Lung (tissue), 12 donors: ENCODE measurements around the gene FAM114A1. TPM values are rescaled to one million over a fixed set of nuclear protein-coding genes. Genes with fewer than 3 reads are reported as not detected.
A peak's percentile ranks its signal among the peaks of the same experiment; 100 is the strongest.

Experiments
- ATAC-seq: fragments of 200-7000 bp; cut with Tn5 transposase; one replicate; pipeline ENCODE4 v1.9.1; 2020; ENCODE audit warnings: moderate number of reproducible peaks; ENCODE audit not compliant: insufficient read depth, low FRiP score
- DNase-seq, 3 donors: peaks; one replicate each; pipeline ENCODE4 v3.0.0-alpha.2; 2013 to 2017
- H3K27ac ChIP-seq, 2 donors: one replicate each; pipeline ENCODE4 v1.5.1; 2013; ENCODE audit warnings: mild to moderate bottlenecking in 2 of 2, moderate library complexity in 2 of 2, control low read depth in 1 of 2, inconsistent platforms in 1 of 2, low read depth in 1 of 2, low read length in 1 of 2
- H3K27me3 ChIP-seq, 3 donors: one replicate each; pipeline ENCODE4 v1.5.1; 2013; ENCODE audit warnings: low read length in 2 of 3; ENCODE audit not compliant: control insufficient read depth in 3 of 3, insufficient read depth in 3 of 3
- H3K36me3 ChIP-seq, 4 donors: one replicate each; pipeline ENCODE4 v1.5.1; 2013; ENCODE audit warnings: low read length in 4 of 4, mild to moderate bottlenecking in 1 of 4, moderate library complexity in 1 of 4; ENCODE audit not compliant: control insufficient read depth in 4 of 4, insufficient read depth in 4 of 4
- H3K4me1 ChIP-seq, 5 donors: one replicate each; pipeline ENCODE4 v1.5.1; 2013; ENCODE audit warnings: low read length in 5 of 5, mild to moderate bottlenecking in 2 of 5, moderate library complexity in 1 of 5; ENCODE audit not compliant: control insufficient read depth in 5 of 5, insufficient read depth in 5 of 5
- H3K4me3 ChIP-seq: one replicate; pipeline ENCODE4 v1.5.1; 2013; ENCODE audit warnings: mild to moderate bottlenecking, control low read depth, moderate library complexity
- H3K9ac ChIP-seq, 2 donors: one replicate each; pipeline ENCODE4 v1.5.1; 2013; ENCODE audit warnings: low read length in 2 of 2, control low read depth in 1 of 2; ENCODE audit not compliant: insufficient read depth in 1 of 2
- H3K9me3 ChIP-seq, 4 donors: one replicate each; pipeline ENCODE4 v1.5.1; 2013; ENCODE audit warnings: low read length in 3 of 4, mild to moderate bottlenecking in 1 of 4, moderate library complexity in 1 of 4; ENCODE audit not compliant: control insufficient read depth in 4 of 4, insufficient read depth in 3 of 4
- WGBS, 2 donors: extraction: QIAGEN DNeasy Blood & Tissue Kit; methylation state at CpG; one replicate each; pipeline ENCODE4 v1.1.7; 2013; 5-methylcytosine and 5-hydroxymethylcytosine counted together
- polyA plus RNA-seq, 2 donors: library from polyadenylated mRNA; stranded (reverse); fragments of 200-250 nt; gene quantifications; one replicate each; pipeline ENCODE4 v1.2.1, GENCODE V29; 2013
- total RNA-seq, 2 donors: library from RNA; depleted of rRNA in 1 of 2; stranded (reverse); fragments of >200 nt in 1 of 2; gene quantifications; one replicate each; pipeline ENCODE4 v1.2.1, GENCODE V29; 2014 to 2021
- TF ChIP-seq, protein P1 (sequence below): IDR thresholded peaks from 2 replicates; pipeline ENCODE4 v1.5.1; 2012; ENCODE audit warnings: mild to moderate bottlenecking; ENCODE audit errors: control extremely low read depth, extremely low read depth
- donor health status: control.
- donor health status: control.
- donor health status: Bipolar disorder and iron deficiency.
- donor health status: healthy.
- donor health status: DM: yes; HTN: yes; CAD: no.

The FAM114A1 gene
- total and polyA plus RNA-seq, 4 donors, result 9.5 to 70.0 (median 36.3) TPM

DNA sequence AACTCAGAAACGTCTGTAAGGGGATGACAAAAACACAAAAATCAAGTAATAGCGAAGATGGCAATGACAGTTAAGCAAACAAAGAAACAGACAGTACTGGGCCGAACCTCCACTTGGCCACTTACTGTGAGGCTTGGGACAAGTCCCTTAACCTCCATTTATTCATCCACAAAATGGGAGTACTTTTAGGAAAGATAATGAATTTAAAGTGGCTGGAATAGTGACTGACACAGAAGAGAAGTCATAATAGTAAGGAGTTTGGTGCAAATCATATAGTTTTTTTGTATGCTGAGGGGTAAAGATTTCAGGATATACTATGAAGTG, 9.5 kb upstream of the FAM114A1 start:
- no peak overlapping the region for H3K4me3 ChIP-seq
- H3K27me3 ChIP-seq, result no peaks in the 10 kb centered on the region
- TF ChIP-seq, protein P1, sequence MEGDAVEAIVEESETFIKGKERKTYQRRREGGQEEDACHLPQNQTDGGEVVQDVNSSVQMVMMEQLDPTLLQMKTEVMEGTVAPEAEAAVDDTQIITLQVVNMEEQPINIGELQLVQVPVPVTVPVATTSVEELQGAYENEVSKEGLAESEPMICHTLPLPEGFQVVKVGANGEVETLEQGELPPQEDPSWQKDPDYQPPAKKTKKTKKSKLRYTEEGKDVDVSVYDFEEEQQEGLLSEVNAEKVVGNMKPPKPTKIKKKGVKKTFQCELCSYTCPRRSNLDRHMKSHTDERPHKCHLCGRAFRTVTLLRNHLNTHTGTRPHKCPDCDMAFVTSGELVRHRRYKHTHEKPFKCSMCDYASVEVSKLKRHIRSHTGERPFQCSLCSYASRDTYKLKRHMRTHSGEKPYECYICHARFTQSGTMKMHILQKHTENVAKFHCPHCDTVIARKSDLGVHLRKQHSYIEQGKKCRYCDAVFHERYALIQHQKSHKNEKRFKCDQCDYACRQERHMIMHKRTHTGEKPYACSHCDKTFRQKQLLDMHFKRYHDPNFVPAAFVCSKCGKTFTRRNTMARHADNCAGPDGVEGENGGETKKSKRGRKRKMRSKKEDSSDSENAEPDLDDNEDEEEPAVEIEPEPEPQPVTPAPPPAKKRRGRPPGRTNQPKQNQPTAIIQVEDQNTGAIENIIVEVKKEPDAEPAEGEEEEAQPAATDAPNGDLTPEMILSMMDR, result no peak
- H3K27ac ChIP-seq, result peak overlapping the region; percentile 66 to 92
- peaks cover 0 to 6% (median 0%) of the 10 kb centered on the region in 5 donors for H3K4me1 ChIP-seq
- no peaks in the 10 kb centered on the region for H3K36me3 ChIP-seq
- ATAC-seq, result no peak
- no peak for DNase-seq
- H3K9me3 ChIP-seq, result no peaks in the 10 kb centered on the region
- WGBS, 2 donors, result 25 to 50% methylated on average over 3 of the region's 3 CpGs
- no peak overlapping the region for H3K9ac ChIP-seq

DNA sequence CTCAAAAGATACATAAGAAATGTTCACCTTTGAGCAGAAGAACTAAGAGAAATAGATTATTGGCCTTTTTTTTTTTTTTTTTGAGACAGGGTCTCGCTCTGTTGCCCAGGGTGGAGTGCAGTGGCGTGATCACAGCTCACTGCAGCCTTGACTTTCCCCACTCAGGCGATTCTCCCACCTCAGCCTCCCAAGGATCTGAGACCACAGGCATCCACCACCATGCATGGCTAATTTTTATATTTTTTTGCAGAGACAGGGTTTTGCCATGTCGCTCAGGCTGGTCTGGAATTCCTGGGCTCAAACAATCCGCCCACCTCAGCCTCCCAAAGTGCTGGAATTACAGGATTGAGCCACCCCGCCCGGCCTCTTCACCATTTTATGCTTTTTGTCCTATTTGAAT, 8.1 kb upstream of the FAM114A1 start:
- Histone ChIP-seq H3K9ac (no peak overlapping the region), H3K4me3 (no peak overlapping the region), H3K4me1 (peaks cover 0 to 6% (median 0%) of the 10 kb centered on the region in 5 donors), H3K27me3 (no peaks in the 10 kb centered on the region), H3K9me3 (no peaks in the 10 kb centered on the region), H3K27ac (no peak overlapping the region), H3K36me3 (no peaks in the 10 kb centered on the region)
- 95 to 98% methylated on average over 7 of the region's 7 CpGs for WGBS, 2 donors
- ATAC-seq (no peak), DNase-seq (no peak)
- TF ChIP-seq, protein P1, result no peak

DNA sequence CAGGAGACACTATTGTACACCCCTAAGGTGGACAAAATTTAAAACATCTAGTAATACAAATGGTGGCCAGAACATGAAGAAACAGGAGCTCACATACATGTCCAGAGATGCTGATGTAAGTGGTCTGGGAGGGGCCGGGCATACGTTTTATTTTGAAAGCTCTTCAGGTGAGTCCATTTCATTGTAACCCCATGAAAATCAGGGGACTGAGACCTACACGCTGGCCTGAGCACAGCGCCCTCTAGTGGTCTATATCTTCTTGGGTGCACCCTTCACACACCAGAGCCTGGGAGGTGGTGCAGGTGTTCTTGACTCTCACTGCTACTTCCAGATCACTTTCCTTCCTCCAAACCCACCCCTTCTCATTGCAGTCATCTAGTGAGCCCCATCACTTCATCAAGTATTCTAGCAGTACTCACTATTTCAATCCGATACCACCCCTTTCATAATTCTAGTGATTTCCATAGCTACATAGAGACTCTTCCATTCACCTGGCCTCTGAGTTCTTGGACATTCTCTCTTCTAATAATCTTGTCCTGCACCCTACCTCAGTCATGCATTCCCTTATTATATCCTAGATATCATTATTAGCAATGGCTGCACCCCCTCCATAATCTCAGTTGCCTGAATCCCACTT, 6.7 kb upstream of the FAM114A1 start:
- H3K27ac ChIP-seq, result no peak overlapping the region
- H3K36me3 ChIP-seq, result no peaks in the 10 kb centered on the region
- TF ChIP-seq, protein P1, result peak; percentile 24
- no peaks in the 10 kb centered on the region for H3K27me3 ChIP-seq
- DNase-seq (peak in 1 of 3 donors; percentile 21), ATAC-seq (no peak)
- H3K9ac ChIP-seq, result no peak overlapping the region
- H3K4me3 ChIP-seq, result no peak overlapping the region
- peaks cover 0 to 6% (median 0%) of the 10 kb centered on the region in 5 donors for H3K4me1 ChIP-seq
- WGBS, 2 donors, result 36 to 37% methylated on average over 5 of the region's 5 CpGs
- H3K9me3 ChIP-seq, result no peaks in the 10 kb centered on the region

DNA sequence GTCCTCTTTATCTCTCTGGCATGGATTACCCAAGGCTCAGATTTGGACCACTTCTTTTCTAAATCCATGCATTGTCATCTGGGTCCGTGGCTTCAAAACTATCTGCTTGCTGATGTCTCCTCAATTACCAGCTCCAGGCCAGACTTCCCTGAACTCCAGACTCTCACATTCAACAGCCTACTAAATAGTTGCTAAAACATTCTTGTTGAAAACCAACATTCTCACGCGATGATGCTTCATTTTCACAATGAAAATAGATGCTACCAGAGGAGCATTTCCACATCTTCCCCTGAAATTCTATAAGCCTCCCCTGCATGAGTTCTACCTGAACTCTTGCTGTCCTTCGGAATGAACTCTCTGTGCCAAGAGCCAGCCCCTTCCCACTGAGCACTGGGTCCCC, 5.8 kb upstream of the FAM114A1 start:
- Histone ChIP-seq H3K4me3 (no peak overlapping the region), H3K27ac (no peak overlapping the region), H3K36me3 (no peaks in the 10 kb centered on the region), H3K27me3 (no peaks in the 10 kb centered on the region), H3K9me3 (no peaks in the 10 kb centered on the region), H3K9ac (no peak overlapping the region), H3K4me1 (peaks cover 0 to 6% (median under 1%) of the 10 kb centered on the region in 5 donors)
- DNase-seq (no peak), ATAC-seq (no peak)
- TF ChIP-seq, protein P1, result no peak
- 89 to 99% methylated on average over 4 of the region's 4 CpGs for WGBS, 2 donors
